ENCODE results near the gene KIF22. TPM values are rescaled to one million over a fixed set of nuclear protein-coding genes. Genes with fewer than 3 reads are reported as not detected.

Gene KIF22
- total RNA-seq, 1 donor from 2014 or later, result 20.0 TPM

- no peaks in the 10 kb centered on the region for H3K27me3 Mint-ChIP-seq (ENCODE audit: unreplicated experiment)
- H3K36me3 Mint-ChIP-seq (ENCODE audit: unreplicated experiment), result peaks cover 33% of the 10 kb centered on the region
- H3K27ac Mint-ChIP-seq (ENCODE audit: unreplicated experiment), result no peak overlapping the region
- H3K4me1 Mint-ChIP-seq (ENCODE audit: unreplicated experiment), result no peaks in the 10 kb centered on the region
- no peaks in the 10 kb centered on the region for H3K9me3 Mint-ChIP-seq (ENCODE audit: unreplicated experiment)
- no peak for TF ChIP-seq CTCF (IDR thresholded peaks at IDR 0.05)
- no peak for DNase-seq (ENCODE audit: extremely low spot score, unreplicated experiment)
- H3K4me3 Mint-ChIP-seq (ENCODE audit: unreplicated experiment), result no peak overlapping the region
These were observed 55.1 kb downstream of the KIF22 start for GRCh38 chr16:29845656-29846055.

- Mint-ChIP-seq H3K9me3 (ENCODE audit: unreplicated experiment) (no peaks in the 10 kb centered on the region), H3K4me3 (ENCODE audit: unreplicated experiment) (no peak overlapping the region), H3K36me3 (ENCODE audit: unreplicated experiment) (peaks cover 27% of the 10 kb centered on the region), H3K27me3 (ENCODE audit: unreplicated experiment) (no peaks in the 10 kb centered on the region), H3K27ac (ENCODE audit: unreplicated experiment) (no peak overlapping the region), H3K4me1 (ENCODE audit: unreplicated experiment) (no peaks in the 10 kb centered on the region)
- TF ChIP-seq CTCF (IDR thresholded peaks at IDR 0.05), result peak; percentile 82
- no peak for DNase-seq (ENCODE audit: extremely low spot score, unreplicated experiment)
These were observed 58.1 kb downstream of the KIF22 start for GRCh38 chr16:29848420-29849297.

GRCh38 chr16:29849505-29849904 lies 59.0 kb downstream of the KIF22 start:
- DNase-seq (ENCODE audit: extremely low spot score, unreplicated experiment), result no peak
- H3K9me3 Mint-ChIP-seq (ENCODE audit: unreplicated experiment), result no peaks in the 10 kb centered on the region
- peaks cover 22% of the 10 kb centered on the region for H3K36me3 Mint-ChIP-seq (ENCODE audit: unreplicated experiment)
- no peak for TF ChIP-seq CTCF (IDR thresholded peaks at IDR 0.05)
- H3K27me3 Mint-ChIP-seq (ENCODE audit: unreplicated experiment), result no peaks in the 10 kb centered on the region
- H3K4me1 Mint-ChIP-seq (ENCODE audit: unreplicated experiment), result no peaks in the 10 kb centered on the region
- H3K27ac Mint-ChIP-seq (ENCODE audit: unreplicated experiment), result no peak overlapping the region
- no peak overlapping the region for H3K4me3 Mint-ChIP-seq (ENCODE audit: unreplicated experiment)

- no peaks in the 10 kb centered on the region for H3K9me3 Mint-ChIP-seq (ENCODE audit: unreplicated experiment)
- TF ChIP-seq CTCF (IDR thresholded peaks at IDR 0.05), result no peak
- no peak overlapping the region for H3K27ac Mint-ChIP-seq (ENCODE audit: unreplicated experiment)
- no peaks in the 10 kb centered on the region for H3K27me3 Mint-ChIP-seq (ENCODE audit: unreplicated experiment)
- H3K36me3 Mint-ChIP-seq (ENCODE audit: unreplicated experiment), result peaks cover 9% of the 10 kb centered on the region
- no peak overlapping the region for H3K4me3 Mint-ChIP-seq (ENCODE audit: unreplicated experiment)
- DNase-seq (ENCODE audit: extremely low spot score, unreplicated experiment), result no peak
- H3K4me1 Mint-ChIP-seq (ENCODE audit: unreplicated experiment), result no peaks in the 10 kb centered on the region
These were observed 60.4 kb downstream of the KIF22 start for GRCh38 chr16:29850998-29851397.

GRCh38 chr16:29852654-29853053 lies 62.1 kb downstream of the KIF22 start:
- H3K27ac Mint-ChIP-seq (ENCODE audit: unreplicated experiment), result no peak overlapping the region
- H3K9me3 Mint-ChIP-seq (ENCODE audit: unreplicated experiment), result no peaks in the 10 kb centered on the region
- H3K4me3 Mint-ChIP-seq (ENCODE audit: unreplicated experiment), result no peak overlapping the region
- H3K27me3 Mint-ChIP-seq (ENCODE audit: unreplicated experiment), result no peaks in the 10 kb centered on the region
- no peak for DNase-seq (ENCODE audit: extremely low spot score, unreplicated experiment)
- peaks cover 5% of the 10 kb centered on the region for H3K36me3 Mint-ChIP-seq (ENCODE audit: unreplicated experiment)
- H3K4me1 Mint-ChIP-seq (ENCODE audit: unreplicated experiment), result no peaks in the 10 kb centered on the region
- TF ChIP-seq CTCF (IDR thresholded peaks at IDR 0.05), result no peak
